NK-92 treated with Interleukin-12 subunit alpha and Interleukin-12 subunit beta, amount 100 ng/mL, for 24 hours (cell line): ENCODE data around the gene OR51G1.
"Not testable (repeated sequence)": the region's sequence is repeated elsewhere in the genome, so short reads cannot be mapped to it uniquely, and the experiment has no call there.

Experiments used
- DNase-seq: peaks from one replicate; lab custom pipeline; 2025; lab: John Stamatoyannopoulos, UW

Gene OR51G1

GRCh38 chr11:4924239-4924638 lies at the start of gene OR51G1:
Gene OR51G1, minus strand, starts transcription at chr11:4924339. Its CDS starts 0 bp downstream, at chr11:4924339.
- DNase-seq, result no peak

GRCh38 chr11:4962816-4963215 lies 38.7 kb upstream of the OR51G1 start:
- DNase-seq, result no peak

- no peak for DNase-seq
Observed at GRCh38 chr11:4960877-4961276, 36.7 kb upstream of the OR51G1 start.

- DNase-seq, result no peak
Observed at GRCh38 chr11:4957396-4957795, 33.3 kb upstream of the OR51G1 start.

- DNase-seq, result not testable (repeated sequence)
Observed at GRCh38 chr11:4955613-4956012, 31.5 kb upstream of the OR51G1 start, which contains the start of gene OR51A2. Gene OR51A2, minus strand, starts transcription at chr11:4955713. Its CDS starts 0 bp downstream, at chr11:4955713.

- no peak for DNase-seq
Observed at GRCh38 chr11:4947505-4947904, 23.4 kb upstream of the OR51G1 start, which contains the start of gene OR51A4. Gene OR51A4, minus strand, starts transcription at chr11:4947605. Its CDS starts 505 bp downstream, at chr11:4947100.

GRCh38 chr11:4936745-4937144 lies 12.6 kb upstream of the OR51G1 start:
- DNase-seq, result no peak

- no peak for DNase-seq
Observed at GRCh38 chr11:4932751-4933150, 8.6 kb upstream of the OR51G1 start.

- DNase-seq, result no peak
Observed at GRCh38 chr11:4926608-4927007, 2.5 kb upstream of the OR51G1 start.

GRCh38 chr11:4922304-4922703 lies 1.8 kb downstream of the OR51G1 start:
- no peak for DNase-seq

- DNase-seq, result no peak
Observed at GRCh38 chr11:4921796-4922195, 2.3 kb downstream of the OR51G1 start.

- DNase-seq, result no peak
Observed at GRCh38 chr11:4919250-4919649, 4.9 kb downstream of the OR51G1 start, which contains the start of gene OR51G2. Gene OR51G2, minus strand, starts transcription at chr11:4919350. Its CDS starts 3,687 bp downstream, at chr11:4915663.

- DNase-seq, result no peak
Observed at GRCh38 chr11:4916581-4916980, 7.6 kb downstream of the OR51G1 start.

GRCh38 chr11:4903484-4903883 lies 20.7 kb downstream of the OR51G1 start, which contains the start of gene OR51A7:
Gene OR51A7, plus strand, starts transcription at chr11:4903783. Its CDS starts 3,587 bp downstream, at chr11:4907370.
- no peak for DNase-seq

GRCh38 chr11:4891996-4892640 lies 32.0 kb downstream of the OR51G1 start:
- DNase-seq, result no peak

GRCh38 chr11:4890279-4890678 lies 33.9 kb downstream of the OR51G1 start:
- DNase-seq, result no peak

GRCh38 chr11:4887591-4887990 lies 36.5 kb downstream of the OR51G1 start:
- no peak for DNase-seq

GRCh38 chr11:4886186-4886585 lies 38.0 kb downstream of the OR51G1 start:
- no peak for DNase-seq

- no peak for DNase-seq
Observed at GRCh38 chr11:4884361-4884760, 39.8 kb downstream of the OR51G1 start.

- no peak for DNase-seq
Observed at GRCh38 chr11:4882543-4882942, 41.6 kb downstream of the OR51G1 start.

GRCh38 chr11:4881860-4882500 lies 42.2 kb downstream of the OR51G1 start, which contains the start of gene OR51T1:
Gene OR51T1, plus strand, starts transcription at chr11:4881900. Its CDS starts 0 bp downstream, at chr11:4881900.
- no peak for DNase-seq

GRCh38 chr11:4881188-4881587 lies 43.0 kb downstream of the OR51G1 start:
- DNase-seq, result no peak
